GM19438 (cell line): ENCODE measurements around the gene SDC3.
"Not testable (repeated sequence)": the region's sequence is repeated elsewhere in the genome, so short reads cannot be mapped to it uniquely, and the experiment has no call there.

ENCODE experiments used
- ATAC-seq: cut with Tn5 transposase; IDR thresholded peaks from one replicate; pipeline ENCODE4 v1.9.1; 2021; ENCODE audit warnings: low read depth; ENCODE audit not compliant: unreplicated experiment

The SDC3 gene

DNA sequence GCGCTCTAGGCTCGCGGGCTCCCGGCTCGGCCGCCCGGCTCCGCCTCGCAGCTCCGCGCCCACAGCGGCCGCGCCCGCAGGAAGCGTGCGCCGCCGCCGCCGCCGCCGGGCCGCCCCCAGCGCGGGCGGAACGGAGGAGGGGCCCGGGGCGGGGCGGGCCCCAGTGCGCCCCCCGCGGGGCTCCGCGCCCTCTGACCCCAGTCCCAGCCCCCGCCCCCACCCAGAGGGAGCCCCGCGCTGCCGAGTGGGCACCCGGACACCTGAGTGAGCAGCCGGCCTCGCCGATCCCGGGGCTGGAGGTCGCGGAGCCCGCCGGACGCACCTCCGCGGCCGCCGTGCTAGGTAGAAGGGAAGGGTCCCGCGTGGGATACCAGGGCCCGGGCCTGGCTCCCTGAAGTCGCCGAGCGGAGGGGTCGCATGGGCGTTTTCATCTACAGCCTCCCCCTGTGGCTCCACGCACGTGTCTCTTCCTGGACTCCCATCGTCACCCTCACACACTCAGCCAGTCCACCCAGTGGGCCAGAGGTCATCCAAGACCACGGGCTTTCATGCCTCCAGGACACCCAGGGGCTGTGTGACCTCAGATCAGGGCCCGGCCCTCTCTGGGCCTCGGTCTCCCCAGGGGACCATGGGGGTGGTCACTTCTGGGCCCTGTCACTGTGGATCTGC lies at the start of gene SDC3:
Gene SDC3, minus strand, starts transcription at position 63 of the 669 bp plus-strand sequence. CDS start 172 bp downstream, outside the sequence.
- no peak for ATAC-seq

- no peak for ATAC-seq
These were observed 49.1 kb upstream of the SDC3 start for GRCh38 chr1:30957560-30958222.

GRCh38 chr1:30955448-30956015 lies 47.0 kb upstream of the SDC3 start:
- ATAC-seq: no peak

- no peak for ATAC-seq
These were observed 45.1 kb upstream of the SDC3 start for GRCh38 chr1:30953685-30954084.

- ATAC-seq: no peak
These were observed 43.5 kb upstream of the SDC3 start for GRCh38 chr1:30952098-30952497.

- ATAC-seq: no peak
These were observed 42.1 kb upstream of the SDC3 start for GRCh38 chr1:30950700-30951099.

GRCh38 chr1:30950053-30950452 lies 41.5 kb upstream of the SDC3 start:
- no peak for ATAC-seq

DNA sequence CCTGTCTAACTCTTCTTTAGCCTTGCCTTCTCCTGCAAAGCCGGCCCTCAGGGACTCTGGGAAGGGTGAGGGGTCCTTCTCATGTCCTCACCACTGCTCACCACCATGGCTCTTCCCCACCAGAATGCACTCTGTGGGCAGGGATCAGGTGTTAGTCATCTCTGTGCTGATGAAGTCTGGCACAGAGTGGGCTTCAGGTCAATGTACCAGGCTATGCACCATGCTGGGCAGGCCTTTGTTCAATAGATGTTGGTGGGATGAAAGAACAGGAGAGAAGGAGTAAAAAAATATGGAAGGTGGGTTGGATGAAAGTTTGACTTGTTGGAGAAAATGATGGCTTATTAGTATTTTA lies 40.9 kb upstream of the SDC3 start:
- not testable (repeated sequence) for ATAC-seq

GRCh38 chr1:30948813-30949486 lies 40.4 kb upstream of the SDC3 start:
- not testable (repeated sequence) for ATAC-seq

- ATAC-seq: no peak
These were observed 39.7 kb upstream of the SDC3 start for GRCh38 chr1:30948278-30948677.

DNA sequence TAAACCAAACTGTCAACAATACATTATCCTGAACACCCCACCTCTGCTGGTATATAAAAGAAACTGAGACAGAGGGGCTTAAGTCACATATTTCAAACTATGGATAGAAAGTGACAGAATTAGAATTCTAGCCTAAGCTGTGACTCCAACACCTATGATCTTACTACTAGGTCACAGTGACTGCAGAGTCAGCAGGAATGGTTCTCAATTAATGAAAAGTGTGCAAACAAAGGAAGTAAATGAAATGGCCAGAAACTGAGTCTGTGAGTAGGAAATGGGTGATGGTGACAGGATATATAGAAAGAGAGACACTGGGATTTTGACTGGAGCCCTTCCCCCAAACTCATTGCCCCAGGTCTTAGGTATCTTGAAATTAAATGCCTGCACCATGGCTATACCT lies 38.7 kb upstream of the SDC3 start:
- no peak for ATAC-seq

DNA sequence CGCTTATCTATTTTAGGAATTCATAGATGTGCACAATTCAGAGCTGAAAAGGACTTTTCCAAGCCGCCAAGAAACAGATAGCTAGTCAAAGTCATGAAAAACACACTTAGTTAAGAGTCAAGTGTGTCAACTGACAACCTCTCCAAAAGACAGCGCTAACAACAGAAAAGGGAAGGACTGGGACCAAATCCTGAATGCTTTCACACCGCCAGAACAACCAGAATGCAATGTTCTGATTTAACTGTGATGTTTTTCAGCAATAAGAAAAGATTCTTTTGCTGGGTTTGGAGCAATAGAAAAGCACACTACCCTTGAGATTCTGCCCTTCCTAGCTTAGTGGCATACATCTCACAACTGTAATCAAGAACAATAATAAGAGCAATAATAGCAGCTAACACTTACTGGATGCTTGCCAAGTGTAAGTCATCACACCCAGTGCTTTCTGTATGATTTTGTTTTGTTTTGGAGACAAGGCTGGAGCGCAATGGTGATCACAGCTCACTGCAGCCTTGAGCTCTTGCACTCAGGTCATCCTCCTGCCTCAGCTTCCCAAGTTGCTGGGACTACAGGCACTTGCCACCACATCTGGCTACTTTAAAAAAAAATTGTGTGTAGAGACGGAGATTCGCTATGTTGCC lies 33.9 kb upstream of the SDC3 start:
- ATAC-seq: no peak

- no peak for ATAC-seq
These were observed 32.0 kb upstream of the SDC3 start for GRCh38 chr1:30940541-30940940.

DNA sequence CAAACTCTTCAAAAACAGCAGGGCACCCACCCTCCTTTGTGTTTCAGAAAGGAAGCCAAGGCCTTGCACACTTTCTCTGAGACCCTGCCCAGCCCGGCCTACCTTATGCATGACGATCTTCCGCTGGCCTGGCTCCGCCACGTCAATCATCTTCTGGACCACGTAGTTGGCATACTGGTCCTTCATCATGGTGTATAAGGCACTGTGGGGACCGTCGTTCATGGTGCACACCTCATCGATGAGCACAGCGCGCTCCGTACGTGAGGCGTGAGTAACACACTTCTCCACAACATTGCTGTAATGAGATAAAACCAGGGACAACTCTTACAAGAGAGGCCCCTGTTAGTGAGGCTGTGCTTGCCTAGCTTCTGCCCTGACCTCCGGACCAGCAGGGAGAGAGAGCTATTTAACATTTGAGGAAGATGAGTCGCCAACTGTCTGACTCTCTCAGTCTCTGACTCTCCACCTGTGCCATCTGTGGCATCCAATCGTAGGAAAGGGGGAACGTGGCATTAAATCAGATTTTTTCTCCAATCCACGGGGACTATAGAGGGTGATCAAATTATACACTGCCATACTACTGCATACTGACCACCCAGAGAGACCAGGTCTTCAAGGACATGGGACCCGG lies 28.1 kb upstream of the SDC3 start:
- ATAC-seq: no peak

DNA sequence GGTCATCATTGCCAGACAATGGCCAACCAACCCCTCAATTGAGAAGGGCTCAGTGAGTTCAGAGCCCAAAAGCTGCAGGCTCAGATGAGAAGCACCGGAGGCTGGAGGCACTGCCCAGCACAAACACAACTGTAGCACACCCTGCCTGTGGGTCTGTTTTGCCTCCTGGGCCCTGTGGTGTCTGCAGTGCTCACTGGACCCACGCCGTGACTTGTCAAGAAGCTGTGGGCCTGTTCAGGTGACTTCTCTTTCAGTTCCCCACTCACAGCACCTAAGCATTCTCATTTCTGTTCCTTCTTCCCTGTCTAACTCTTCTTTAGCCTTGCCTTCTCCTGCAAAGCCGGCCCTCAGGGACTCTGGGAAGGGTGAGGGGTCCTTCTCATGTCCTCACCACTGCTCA lies 27.2 kb upstream of the SDC3 start:
- not testable (repeated sequence) for ATAC-seq

- no peak for ATAC-seq
These were observed 26.1 kb upstream of the SDC3 start for GRCh38 chr1:30934613-30935012.

- no peak for ATAC-seq
These were observed 25.3 kb upstream of the SDC3 start for GRCh38 chr1:30933874-30934252.

GRCh38 chr1:30930631-30931173 lies 22.1 kb upstream of the SDC3 start:
- ATAC-seq: no peak

DNA sequence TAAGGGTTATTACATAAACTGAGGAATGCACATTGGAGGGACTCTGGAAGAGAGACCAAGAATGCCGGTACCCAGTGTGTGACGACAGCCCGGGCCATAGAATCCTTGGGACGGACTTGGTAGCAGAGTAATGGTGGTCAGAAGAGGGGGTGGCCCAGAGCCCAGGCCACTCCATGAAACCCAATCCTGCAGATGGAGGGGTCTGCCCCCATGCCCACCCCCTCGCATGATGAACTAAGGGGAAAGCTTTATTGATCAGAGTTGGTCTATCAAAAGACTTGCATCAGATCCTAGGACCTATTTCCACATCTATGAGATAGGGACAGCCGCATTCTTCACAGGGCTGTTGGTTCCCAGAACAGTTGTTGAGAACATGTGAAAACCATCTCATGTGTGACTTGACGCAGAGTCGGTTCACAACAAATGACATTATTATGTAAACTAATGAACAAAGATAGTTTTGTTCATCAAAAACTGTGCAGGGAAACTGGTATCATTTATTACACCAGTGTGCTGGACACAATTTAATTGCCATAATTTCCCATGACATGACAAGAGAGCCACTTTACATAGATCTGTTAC lies 21.5 kb upstream of the SDC3 start:
- no peak for ATAC-seq
